H1 (cell line): ENCODE data around the gene ISY1. TPM values are rescaled to one million over a fixed set of nuclear protein-coding genes. Genes with fewer than 3 reads are reported as not detected.
A peak's percentile ranks its signal among the peaks of the same experiment; 100 is the strongest.

Source experiments
- CTCF ChIA-PET: fragments of 300-600 bp; sonication (Branson Sonifier 250); formaldehyde crosslinking; loops from one replicate; lab custom pipeline; 2021; ENCODE audit not compliant: partially characterized antibody; lab: Charles Lee
- POLR2A ChIA-PET: fragments of 300-600 bp; sonication (Branson Sonifier 250); formaldehyde crosslinking; loops from one replicate; lab custom pipeline; 2021; ENCODE audit warnings: inconsistent platforms; ENCODE audit not compliant: partially characterized antibody; lab: Charles Lee
- DNase-seq, 2 experiments: peaks; one replicate each; pipeline versions ENCODE4 v3.0.0 to v3.0.0-alpha.2; 2010 to 2022; ENCODE audit warnings: low spot score in 2 of 2, low read depth in 1 of 2, mixed read lengths in 1 of 2
- FAIRE-seq: peaks from 2 replicates; lab custom pipeline; 2011; peaks lifted over from hg19 to GRCh38; lab: Jason Lieb, UNC
- H2AFZ ChIP-seq: 2 replicates; pipeline ENCODE4 v1.8.1; 2012; ENCODE audit warnings: low read length, inconsistent platforms
- H2AK5ac ChIP-seq: 2 replicates; pipeline ENCODE4 v1.6.1; 2013; ENCODE audit warnings: low read depth, low read length
- H2BK120ac ChIP-seq: replicated peaks from 2 replicates; pipeline ENCODE3; 2013; ENCODE audit warnings: low read depth, low read length, inconsistent platforms
- H2BK12ac ChIP-seq: 2 replicates; pipeline ENCODE4 v1.6.1; 2013; ENCODE audit warnings: low read depth, low read length
- H2BK15ac ChIP-seq: 2 replicates; pipeline ENCODE4 v1.6.1; 2013; ENCODE audit warnings: low read length
- H2BK20ac ChIP-seq: 2 replicates; pipeline ENCODE4 v1.6.1; 2013; ENCODE audit warnings: low read length
- H2BK5ac ChIP-seq: 2 replicates; pipeline ENCODE4 v1.6.1; 2013; ENCODE audit warnings: low read depth, low read length
- H3K14ac ChIP-seq: 2 replicates; pipeline ENCODE4 v1.6.1; 2013; ENCODE audit warnings: inconsistent platforms; ENCODE audit not compliant: insufficient read length
- H3K18ac ChIP-seq: 2 replicates; pipeline ENCODE4 v1.6.1; 2013; ENCODE audit warnings: low read length; ENCODE audit errors: extremely low read depth
- H3K23ac ChIP-seq: 2 replicates; pipeline ENCODE4 v1.6.1; 2013; ENCODE audit warnings: inconsistent platforms; ENCODE audit not compliant: insufficient read length
- H3K23me2 ChIP-seq: 2 replicates; pipeline ENCODE4 v1.6.1; 2013; ENCODE audit warnings: low read depth, low read length
- H3K27ac ChIP-seq: 2 replicates; pipeline ENCODE4 v1.6.1; 2011; ENCODE audit warnings: low read depth, low read length, inconsistent platforms
- H3K27me3 ChIP-seq, 4 experiments: replicated peaks in 1 of 4; 1 replicate in 1 of 4; 2 replicates in 3 of 4; pipeline versions ENCODE4 v1.6.1 to v1.8.1; 2011 to 2013; ENCODE audit warnings: low read length in 3 of 4, mild to moderate bottlenecking in 3 of 4, inconsistent platforms in 2 of 4, mixed read lengths in 2 of 4, moderate library complexity in 1 of 4; ENCODE audit not compliant: control insufficient read depth in 3 of 4, insufficient read depth in 3 of 4; ENCODE audit errors: extremely low read depth in 1 of 4
- H3K36me3 ChIP-seq, 4 experiments: 2 replicates each; pipeline versions ENCODE4 v1.6.1 to v1.8.1; 2011 to 2013; ENCODE audit warnings: mild to moderate bottlenecking in 4 of 4, low read length in 3 of 4, moderate library complexity in 2 of 4, control low read depth in 1 of 4, inconsistent platforms in 1 of 4; ENCODE audit not compliant: insufficient read depth in 4 of 4, control insufficient read depth in 2 of 4
- H3K4ac ChIP-seq: replicated peaks from 2 replicates; pipeline ENCODE3; 2013; ENCODE audit warnings: low read length, low read depth, mixed read lengths, inconsistent platforms; ENCODE audit not compliant: insufficient read length
- H3K4me1 ChIP-seq, 4 experiments: replicated peaks in 1 of 4; 1 replicate in 1 of 4; 2 replicates in 3 of 4; pipeline versions ENCODE4 v1.6.1 to v1.8.1; 2011 to 2013; ENCODE audit warnings: low read length in 3 of 4, inconsistent platforms in 2 of 4, mixed read lengths in 1 of 4; ENCODE audit not compliant: insufficient read depth in 4 of 4, control insufficient read depth in 3 of 4
- H3K4me2 ChIP-seq, 2 experiments: 2 replicates each; pipeline versions ENCODE4 v1.6.1 to v1.8.1; 2011 to 2013; ENCODE audit warnings: low read depth in 2 of 2, low read length in 2 of 2, control low read depth in 1 of 2, inconsistent platforms in 1 of 2, mild to moderate bottlenecking in 1 of 2; ENCODE audit not compliant: insufficient read depth in 1 of 2
- H3K4me3 ChIP-seq, 4 experiments: fragments of 200-600, 300-600 bp in 1 of 4; sonication (generic), shearing (Covaris generic), sonication (Bioruptor Twin) in 1 of 4; 2 replicates each; pipeline versions ENCODE4 v1.5.1 to v1.8.1; 2011 to 2016; ENCODE audit warnings: low read length in 4 of 4, low read depth in 3 of 4, control low read depth in 2 of 4, inconsistent platforms in 2 of 4, mild to moderate bottlenecking in 2 of 4, mixed read lengths in 1 of 4, moderate library complexity in 1 of 4; ENCODE audit not compliant: insufficient read depth in 2 of 4; ENCODE audit errors: extremely low read depth in 1 of 4
- H3K56ac ChIP-seq: replicated peaks from 2 replicates; pipeline ENCODE3; 2013; ENCODE audit warnings: low read depth, mild to moderate bottlenecking, mixed read lengths, low read length, inconsistent platforms; ENCODE audit not compliant: insufficient read length
- H3K79me1 ChIP-seq: 2 replicates; pipeline ENCODE4 v1.6.1; 2013; ENCODE audit warnings: low read depth, low read length, control low read depth
- H3K79me2 ChIP-seq, 2 experiments: 2 replicates each; pipeline versions ENCODE4 v1.6.1 to v1.8.1; 2012 to 2013; ENCODE audit warnings: low read length in 2 of 2, mild to moderate bottlenecking in 2 of 2, inconsistent platforms in 1 of 2; ENCODE audit not compliant: insufficient read depth in 2 of 2, control insufficient read depth in 1 of 2
- H3K9ac ChIP-seq, 4 experiments: replicated peaks in 1 of 4; 1 replicate in 1 of 4; 2 replicates in 3 of 4; pipeline versions ENCODE4 v1.6.1 to v1.8.1; 2011 to 2013; ENCODE audit warnings: low read depth in 3 of 4, low read length in 3 of 4, control low read depth in 2 of 4, mild to moderate bottlenecking in 2 of 4, moderate library complexity in 2 of 4, inconsistent platforms in 1 of 4; ENCODE audit errors: extremely low read depth in 1 of 4
- H3K9me3 ChIP-seq, 2 experiments: 2 replicates each; pipeline versions ENCODE4 v1.6.1 to v1.8.1; 2012 to 2013; ENCODE audit warnings: mild to moderate bottlenecking in 2 of 2, moderate library complexity in 2 of 2, control low read depth in 1 of 2, inconsistent platforms in 1 of 2, low read depth in 1 of 2, low read length in 1 of 2, mixed read lengths in 1 of 2; ENCODE audit not compliant: insufficient read depth in 2 of 2
- H4K20me1 ChIP-seq, 2 experiments: replicated peaks in 1 of 2; 2 replicates each; pipeline versions ENCODE3 to v1.8.1; 2011 to 2013; ENCODE audit warnings: inconsistent platforms in 2 of 2, low read length in 2 of 2, mild to moderate bottlenecking in 1 of 2; ENCODE audit not compliant: insufficient read depth in 2 of 2, control insufficient read depth in 1 of 2
- H4K5ac ChIP-seq: 2 replicates; pipeline ENCODE4 v1.6.1; 2013; ENCODE audit warnings: low read length, low read depth, mixed read lengths, inconsistent platforms; ENCODE audit not compliant: insufficient read length
- H4K8ac ChIP-seq: 2 replicates; pipeline ENCODE4 v1.8.0; 2013; ENCODE audit warnings: mild to moderate bottlenecking, moderate library complexity, low read length, inconsistent platforms; ENCODE audit not compliant: insufficient read depth; ENCODE audit errors: extremely low read depth
- H4K91ac ChIP-seq: replicated peaks from 2 replicates; pipeline ENCODE3; 2013; ENCODE audit warnings: low read length, mixed read lengths, inconsistent platforms; ENCODE audit not compliant: insufficient read length
- CHD2 ChIP-seq: IDR thresholded peaks from 2 replicates; pipeline ENCODE4 v1.6.1; 2012; ENCODE audit warnings: low read length, improper control_type of control experiment
- GABPA ChIP-seq: IDR thresholded peaks from 2 replicates; pipeline ENCODE4 v1.6.1; 2011; ENCODE audit warnings: mild to moderate bottlenecking, low read length, moderate library complexity, borderline replicate concordance; ENCODE audit not compliant: insufficient read depth
- HDAC6 ChIP-seq: IDR thresholded peaks from one replicate; pipeline ENCODE4 v1.7.1; 2012; ENCODE audit warnings: low read depth, mild to moderate bottlenecking, inconsistent platforms, low read length, moderate library complexity
- JUND ChIP-seq: IDR thresholded peaks from 2 replicates; pipeline ENCODE4 v1.6.1; 2011; ENCODE audit warnings: mild to moderate bottlenecking, improper control_type of control experiment, low read length
- KDM5A ChIP-seq: fragments of 200-600 bp; IDR thresholded peaks from 2 replicates; pipeline ENCODE4 v1.7.1; 2012; ENCODE audit warnings: mild to moderate bottlenecking, low read length, inconsistent platforms, mixed read lengths
- POLR2A ChIP-seq, 2 experiments: IDR thresholded peaks; 1 replicate in 1 of 2; 2 replicates in 1 of 2; pipeline ENCODE4 v1.6.1; 2011; ENCODE audit warnings: low read depth in 2 of 2, low read length in 2 of 2, mild to moderate bottlenecking in 2 of 2; ENCODE audit errors: control extremely low read depth in 1 of 2
- POLR2AphosphoS5 ChIP-seq: IDR thresholded peaks from 2 replicates; pipeline ENCODE4 v1.6.1; 2011; ENCODE audit warnings: low read depth, low read length
- POU5F1 ChIP-seq: IDR thresholded peaks from 2 replicates; pipeline ENCODE4 v1.6.1; 2011; ENCODE audit warnings: low read depth, mild to moderate bottlenecking, low read length, moderate library complexity
- RBBP5 ChIP-seq: IDR thresholded peaks from 2 replicates; pipeline ENCODE4 v1.7.1; 2012; ENCODE audit warnings: low read depth, mild to moderate bottlenecking, inconsistent platforms, low read length, moderate library complexity, borderline replicate concordance
- SIN3A ChIP-seq, 2 experiments: IDR thresholded peaks in 1 of 2; conservative IDR thresholded peaks in 1 of 2; 2 replicates each; pipeline ENCODE4 v1.6.1; 2011 to 2012; ENCODE audit warnings: low read length in 2 of 2, improper control_type of control experiment in 1 of 2, low read depth in 1 of 2, mild to moderate bottlenecking in 1 of 2
- SP4 ChIP-seq: IDR thresholded peaks from 2 replicates; pipeline ENCODE4 v1.6.1; 2012; ENCODE audit warnings: low read length, inconsistent platforms
- TAF1 ChIP-seq: IDR thresholded peaks from 2 replicates; pipeline ENCODE4 v1.6.1; 2011; ENCODE audit warnings: mild to moderate bottlenecking, low read depth, low read length
- TAF7 ChIP-seq: optimal IDR thresholded peaks from 2 replicates; pipeline ENCODE3; 2011; ENCODE audit warnings: low read depth, mild to moderate bottlenecking, inconsistent platforms, low read length, moderate library complexity, borderline replicate concordance
- TBP ChIP-seq: IDR thresholded peaks from 2 replicates; pipeline ENCODE4 v1.6.1; 2011; ENCODE audit warnings: low read depth, low read length, improper control_type of control experiment
- YY1 ChIP-seq: IDR thresholded peaks from 2 replicates; pipeline ENCODE4 v1.6.1; 2011; ENCODE audit warnings: low read depth, mild to moderate bottlenecking, low read length
- WGBS, 2 experiments: shearing (Covaris generic) in 1 of 2; methylation state at CpG; one replicate each; pipeline versions ENCODE4 v1.1.6 to v1.1.7; 2013 to 2015; ENCODE audit warnings: low lambda C conversion rate in 2 of 2, mixed read lengths in 2 of 2, inconsistent platforms in 1 of 2, low coverage in 1 of 2, missing lambda C conversion rate in 1 of 2; ENCODE audit not compliant: insufficient replicate concordance in 2 of 2, insufficient coverage in 1 of 2, insufficient read length in 1 of 2; ENCODE audit errors: extremely low coverage in 1 of 2, missing lambda C conversion rate in 1 of 2; 5-methylcytosine and 5-hydroxymethylcytosine counted together
- polyA plus RNA-seq, 7 experiments: library from polyadenylated mRNA; depleted of rRNA in 3 of 7; stranded (reverse) in 5 of 7; unstranded in 2 of 7; fragments of >200 nt in 5 of 7; fragments of 200-250 nt in 2 of 7; gene quantifications; 1 replicate in 5 of 7; 2 replicates in 1 of 7; 4 replicates in 1 of 7; pipeline versions ENCODE4 v1.2.1 to v1.2.3, GENCODE V29; 2011 to 2013; ENCODE audit warnings: missing spikeins in 2 of 7, mixed read lengths in 2 of 7
- total RNA-seq: library from RNA; stranded (reverse); fragmentation: NEBNext Ultra II Directional; extraction: Animal tissue kit (Norgen Biotek cat#: 25700); gene quantifications from 2 replicates; pipeline ENCODE4 v1.2.1, GENCODE V29; 2021

Gene ISY1
- total and polyA plus RNA-seq, 2 of the 8 experiments (the other 6 are each of a cell fraction or from before 2014, with no cell fraction given): 16.6 to 38.7 TPM

GRCh38 chr3:129181819-129182218 is 21.0 kb upstream of the ISY1 start:
- no peak overlapping the region for H3K4ac ChIP-seq
- H3K23ac ChIP-seq: no peak overlapping the region
- H4K20me1 ChIP-seq: peaks cover 21 to 28% of the 10 kb centered on the region in 2 experiments
- H2BK5ac ChIP-seq: no peak overlapping the region
- H3K79me2 ChIP-seq: peaks cover 61 to 79% of the 10 kb centered on the region in 2 experiments
- peaks cover 0 to 37% (median 11%) of the 10 kb centered on the region in 4 experiments; a peak in 5 of 8 replicates for H3K36me3 ChIP-seq
- 40% methylated on average over 3 of the region's 3 CpGs; no CpG with 5 or more reads in 1 of the 2 experiments for WGBS, 2 experiments
- no peak for DNase-seq
- no peak overlapping the region for H2AFZ ChIP-seq
- CTCF ChIA-PET: interaction anchor here (1.1 to 4.8 kb wide), 2 partner anchors 58 to 65 kb away, joined by 3 to 32 read pairs; no protein-coding TSS in a partner anchor
- peak overlapping the region; percentile 75 to 89 for H3K4me2 ChIP-seq
- H3K4me3 ChIP-seq: peak overlapping the region; percentile 77 to 100 (median 98)
- POLR2A ChIA-PET: interaction anchor here (1.0 to 3.9 kb wide), 16 partner anchors 19 to 212 kb away, joined by 3 to 39 read pairs (median 5); partner anchors contain the start of genes HMCES and RAB43
- no peak overlapping the region for H4K8ac ChIP-seq
- H3K9ac ChIP-seq: peak overlapping the region in 2 of 4 experiments; percentile 99 to 100; a peak in 4 of 7 replicates
- H3K56ac ChIP-seq: no peak overlapping the region
- no peak overlapping the region for H2BK120ac ChIP-seq
- H2AK5ac ChIP-seq: no peak overlapping the region
- H3K14ac ChIP-seq: no peak overlapping the region
- no peak for FAIRE-seq
- H3K79me1 ChIP-seq: 0 out of 2 replicates have a peak, but pooled peaks cover 2% of the 10 kb centered on the region
- H3K4me1 ChIP-seq: peaks cover 0 to 4% (median 0%) of the 10 kb centered on the region in 4 experiments; a peak in 1 of 7 replicates
- no peak overlapping the region for H3K27ac ChIP-seq
- H2BK20ac ChIP-seq: no peak overlapping the region
- no peak overlapping the region for H4K91ac ChIP-seq
- H2BK12ac ChIP-seq: no peak overlapping the region
- H2BK15ac ChIP-seq: no peak overlapping the region
- H3K18ac ChIP-seq: no peak overlapping the region
- no peaks in the 10 kb centered on the region for H3K27me3 ChIP-seq
- no peak overlapping the region for H4K5ac ChIP-seq
- no peaks in the 10 kb centered on the region for H3K9me3 ChIP-seq
- H3K23me2 ChIP-seq: peaks cover 5% of the 10 kb centered on the region; the same call in 1 of the 2 replicates
- TF ChIP-seq RBBP5: no peak
- TF ChIP-seq SP4: no peak
- TF ChIP-seq POLR2A (IDR thresholded peaks at IDR 0.05; ENCODE audit: control extremely low read depth in 1 of 2, low read depth in 2 of 2, low read length in 2 of 2): no peak
- no peak for TF ChIP-seq YY1
- TF ChIP-seq TAF7: no peak
- TF ChIP-seq HDAC6: no peak
- no peak for TF ChIP-seq KDM5A
- no peak for TF ChIP-seq TBP
- TF ChIP-seq SIN3A (conservative IDR thresholded peaks at IDR 0.05 in 1 of 2, IDR thresholded peaks at IDR 0.05 in 1 of 2; ENCODE audit: low read depth in 1 of 2, low read length in 2 of 2): no peak
- no peak for TF ChIP-seq CHD2
- TF ChIP-seq JUND: no peak
- no peak for TF ChIP-seq TAF1
- TF ChIP-seq POU5F1: no peak
- no peak for TF ChIP-seq GABPA
- no peak for TF ChIP-seq POLR2AphosphoS5
